ENCODE results near the gene FAM221B.

DNA sequence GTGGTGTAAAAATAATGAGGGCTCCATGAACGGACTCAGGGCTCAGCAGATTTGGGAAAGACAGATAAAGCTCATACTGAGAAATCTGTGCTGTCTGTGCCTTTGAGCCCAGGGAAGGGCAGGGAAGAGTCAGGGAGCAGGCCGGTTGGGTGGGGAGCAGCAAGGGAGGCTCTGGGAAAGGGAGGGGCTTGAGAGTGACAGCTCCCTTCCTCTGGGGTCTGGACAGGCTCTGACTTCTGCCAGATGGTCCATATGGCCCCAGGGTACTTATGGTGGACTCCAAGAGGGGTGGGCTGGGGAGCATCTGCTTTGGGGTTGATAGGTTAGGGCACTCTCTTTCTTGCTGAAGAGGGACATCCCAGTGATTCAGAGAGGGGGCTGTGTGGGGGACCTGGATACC, 35.1 kb downstream of the FAM221B start:
- TF ChIP-seq, protein P1, sequence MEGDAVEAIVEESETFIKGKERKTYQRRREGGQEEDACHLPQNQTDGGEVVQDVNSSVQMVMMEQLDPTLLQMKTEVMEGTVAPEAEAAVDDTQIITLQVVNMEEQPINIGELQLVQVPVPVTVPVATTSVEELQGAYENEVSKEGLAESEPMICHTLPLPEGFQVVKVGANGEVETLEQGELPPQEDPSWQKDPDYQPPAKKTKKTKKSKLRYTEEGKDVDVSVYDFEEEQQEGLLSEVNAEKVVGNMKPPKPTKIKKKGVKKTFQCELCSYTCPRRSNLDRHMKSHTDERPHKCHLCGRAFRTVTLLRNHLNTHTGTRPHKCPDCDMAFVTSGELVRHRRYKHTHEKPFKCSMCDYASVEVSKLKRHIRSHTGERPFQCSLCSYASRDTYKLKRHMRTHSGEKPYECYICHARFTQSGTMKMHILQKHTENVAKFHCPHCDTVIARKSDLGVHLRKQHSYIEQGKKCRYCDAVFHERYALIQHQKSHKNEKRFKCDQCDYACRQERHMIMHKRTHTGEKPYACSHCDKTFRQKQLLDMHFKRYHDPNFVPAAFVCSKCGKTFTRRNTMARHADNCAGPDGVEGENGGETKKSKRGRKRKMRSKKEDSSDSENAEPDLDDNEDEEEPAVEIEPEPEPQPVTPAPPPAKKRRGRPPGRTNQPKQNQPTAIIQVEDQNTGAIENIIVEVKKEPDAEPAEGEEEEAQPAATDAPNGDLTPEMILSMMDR (conservative IDR thresholded peaks at IDR 0.05; ENCODE audit: low read depth in 2 of 2) = no peak
- TF ChIP-seq, protein P2, sequence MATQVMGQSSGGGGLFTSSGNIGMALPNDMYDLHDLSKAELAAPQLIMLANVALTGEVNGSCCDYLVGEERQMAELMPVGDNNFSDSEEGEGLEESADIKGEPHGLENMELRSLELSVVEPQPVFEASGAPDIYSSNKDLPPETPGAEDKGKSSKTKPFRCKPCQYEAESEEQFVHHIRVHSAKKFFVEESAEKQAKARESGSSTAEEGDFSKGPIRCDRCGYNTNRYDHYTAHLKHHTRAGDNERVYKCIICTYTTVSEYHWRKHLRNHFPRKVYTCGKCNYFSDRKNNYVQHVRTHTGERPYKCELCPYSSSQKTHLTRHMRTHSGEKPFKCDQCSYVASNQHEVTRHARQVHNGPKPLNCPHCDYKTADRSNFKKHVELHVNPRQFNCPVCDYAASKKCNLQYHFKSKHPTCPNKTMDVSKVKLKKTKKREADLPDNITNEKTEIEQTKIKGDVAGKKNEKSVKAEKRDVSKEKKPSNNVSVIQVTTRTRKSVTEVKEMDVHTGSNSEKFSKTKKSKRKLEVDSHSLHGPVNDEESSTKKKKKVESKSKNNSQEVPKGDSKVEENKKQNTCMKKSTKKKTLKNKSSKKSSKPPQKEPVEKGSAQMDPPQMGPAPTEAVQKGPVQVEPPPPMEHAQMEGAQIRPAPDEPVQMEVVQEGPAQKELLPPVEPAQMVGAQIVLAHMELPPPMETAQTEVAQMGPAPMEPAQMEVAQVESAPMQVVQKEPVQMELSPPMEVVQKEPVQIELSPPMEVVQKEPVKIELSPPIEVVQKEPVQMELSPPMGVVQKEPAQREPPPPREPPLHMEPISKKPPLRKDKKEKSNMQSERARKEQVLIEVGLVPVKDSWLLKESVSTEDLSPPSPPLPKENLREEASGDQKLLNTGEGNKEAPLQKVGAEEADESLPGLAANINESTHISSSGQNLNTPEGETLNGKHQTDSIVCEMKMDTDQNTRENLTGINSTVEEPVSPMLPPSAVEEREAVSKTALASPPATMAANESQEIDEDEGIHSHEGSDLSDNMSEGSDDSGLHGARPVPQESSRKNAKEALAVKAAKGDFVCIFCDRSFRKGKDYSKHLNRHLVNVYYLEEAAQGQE (IDR thresholded peaks at IDR 0.05; ENCODE audit: unreplicated experiment) = no peak
- no peak for TF ChIP-seq EZH2 (IDR thresholded peaks at IDR 0.05; ENCODE audit: low read depth, unreplicated experiment)

Data from GM23338 (cell line).